ENCODE data around the gene ZNF230. TPM values are rescaled to one million over a fixed set of nuclear protein-coding genes. Genes with fewer than 3 reads are reported as not detected.

The ZNF230 gene
- total and polyA plus RNA-seq, 9 of the 15 experiments (the other 6 are each of a cell fraction or from before 2014, with no cell fraction given) = 1.3 to 4.0 (median 2.2) TPM

- no peak for TF ChIP-seq HDAC8 (tag; IDR thresholded peaks at IDR 0.05)
Observed at GRCh38 chr19:44010468-44010867, 7.7 kb downstream of the ZNF230 start (continued).

GRCh38 chr19:44019498-44019897 is 16.7 kb downstream of the ZNF230 start:
- Histone ChIP-seq H3K9me3 (replicated peaks; ENCODE audit: control insufficient read depth, insufficient read depth, low read depth, low read length) (no peaks in the 10 kb centered on the region), H2AFZ (ENCODE audit: low read depth, low read length) (no peak overlapping the region), H3K9me1 (ENCODE audit: control insufficient read depth, insufficient read depth, low read length) (no peaks in the 10 kb centered on the region), H3K9ac (ENCODE audit: insufficient read depth in 1 of 2, low read depth in 2 of 2, low read length in 2 of 2) (no peak overlapping the region), H3K79me2 (ENCODE audit: control insufficient read depth, insufficient read depth, low read length) (no peaks in the 10 kb centered on the region), H3K4me2 (ENCODE audit: insufficient read depth, low read length) (no peak overlapping the region), H3K36me3 (ENCODE audit: control insufficient read depth, insufficient read depth, low read length) (no peaks in the 10 kb centered on the region), H3K4me3 (no peak overlapping the region), H3K27me3 (ENCODE audit: control insufficient read depth in 2 of 2, insufficient read depth in 2 of 2, low read length in 2 of 2) (no peaks in the 10 kb centered on the region), H4K20me1 (replicated peaks; ENCODE audit: control insufficient read depth, insufficient read depth, low read length) (no peaks in the 10 kb centered on the region), H3K27ac (ENCODE audit: extremely low read depth, low read depth, low read length) (no peak overlapping the region), H3K4me1 (replicated peaks in 1 of 2; ENCODE audit: control insufficient read depth in 2 of 2, insufficient read depth in 2 of 2, low read length in 2 of 2) (no peaks in the 10 kb centered on the region)
- ChIA-PET CTCF (ENCODE audit: low intra/inter-chr PET ratio) (no interaction called here), POLR2A (interaction anchor here (0.7 kb wide), 1 partner anchor 13 kb away, joined by 3 read pairs; no protein-coding TSS in a partner anchor)
- no peak for DNase-seq (ENCODE audit: extremely low read depth in 1 of 4, low spot score in 3 of 4)
- 0% methylated on average over 2 of the region's 2 CpGs for WGBS (ENCODE audit: insufficient coverage, low coverage, missing lambda C conversion rate)
- in situ Hi-C loops (cut with MboI) (no loop called here), intact Hi-C loops (cut with micrococcal nuclease) (no loop called here)
- no TSS peak for BruUV-seq (replicated peaks)
- ATAC-seq = no peak
- no peak for FAIRE-seq
- TF ChIP-seq CCNT2 (IDR thresholded peaks at IDR 0.05; ENCODE audit: borderline replicate concordance, extremely low read depth, insufficient read length, low read depth, low read length) = no peak
- TF ChIP-seq ZNF778 (CRISPR knock-in tag; IDR thresholded peaks at IDR 0.05) = no peak

- no peak for FAIRE-seq
- Histone ChIP-seq H3K27ac (ENCODE audit: extremely low read depth, low read depth, low read length) (no peak overlapping the region), H3K27me3 (ENCODE audit: control insufficient read depth in 2 of 2, insufficient read depth in 2 of 2, low read length in 2 of 2) (no peaks in the 10 kb centered on the region), H3K36me3 (ENCODE audit: control insufficient read depth, insufficient read depth, low read length) (no peaks in the 10 kb centered on the region), H2AFZ (ENCODE audit: low read depth, low read length) (no peak overlapping the region), H3K4me3 (no peak overlapping the region), H3K9me3 (replicated peaks; ENCODE audit: control insufficient read depth, insufficient read depth, low read depth, low read length) (0 out of 2 replicates have a peak, but pooled peaks cover 3% of the 10 kb centered on the region), H3K4me2 (ENCODE audit: insufficient read depth, low read length) (no peak overlapping the region), H3K9me1 (ENCODE audit: control insufficient read depth, insufficient read depth, low read length) (no peaks in the 10 kb centered on the region), H4K20me1 (replicated peaks; ENCODE audit: control insufficient read depth, insufficient read depth, low read length) (no peaks in the 10 kb centered on the region), H3K9ac (ENCODE audit: insufficient read depth in 1 of 2, low read depth in 2 of 2, low read length in 2 of 2) (no peak overlapping the region), H3K4me1 (replicated peaks in 1 of 2; ENCODE audit: control insufficient read depth in 2 of 2, insufficient read depth in 2 of 2, low read length in 2 of 2) (peaks cover 3% of the 10 kb centered on the region in 2 experiments; a peak in 1 of 5 replicates), H3K79me2 (ENCODE audit: control insufficient read depth, insufficient read depth, low read length) (peaks cover 5% of the 10 kb centered on the region; the same call in 1 of the 3 replicates)
- intact Hi-C loops (cut with micrococcal nuclease) = no loop called here
- ChIA-PET POLR2A (no interaction called here), CTCF (ENCODE audit: low intra/inter-chr PET ratio) (no interaction called here)
- in situ Hi-C loops (cut with MboI) = no loop called here
- BruUV-seq (replicated peaks) = no TSS peak
- TF ChIP-seq ZNF639 (CRISPR knock-in tag; conservative IDR thresholded peaks at IDR 0.05 in 1 of 2, IDR thresholded peaks at IDR 0.05 in 1 of 2) = no peak
- TF ChIP-seq STAT6 (CRISPR knock-in tag; IDR thresholded peaks at IDR 0.05) = no peak
- no peak for TF ChIP-seq TBP (optimal IDR thresholded peaks at IDR 0.05; ENCODE audit: low read depth, low read length)
- no peak for TF ChIP-seq MNT (conservative IDR thresholded peaks at IDR 0.05)
- TF ChIP-seq BHLHE40 (IDR thresholded peaks at IDR 0.05; ENCODE audit: low read length) = no peak
- DNase-seq (ENCODE audit: extremely low read depth in 1 of 4, low spot score in 3 of 4) = no peak
- no peak for ATAC-seq
Observed at GRCh38 chr19:44021221-44021620, 18.5 kb downstream of the ZNF230 start.

Data from K562 (cell line).